ENCODE data around the gene NDUFS5. TPM values are rescaled to one million over a fixed set of nuclear protein-coding genes. Genes with fewer than 3 reads are reported as not detected.

Gene NDUFS5
- total RNA-seq, 1 donor from 2014 or later: 212 TPM

DNA sequence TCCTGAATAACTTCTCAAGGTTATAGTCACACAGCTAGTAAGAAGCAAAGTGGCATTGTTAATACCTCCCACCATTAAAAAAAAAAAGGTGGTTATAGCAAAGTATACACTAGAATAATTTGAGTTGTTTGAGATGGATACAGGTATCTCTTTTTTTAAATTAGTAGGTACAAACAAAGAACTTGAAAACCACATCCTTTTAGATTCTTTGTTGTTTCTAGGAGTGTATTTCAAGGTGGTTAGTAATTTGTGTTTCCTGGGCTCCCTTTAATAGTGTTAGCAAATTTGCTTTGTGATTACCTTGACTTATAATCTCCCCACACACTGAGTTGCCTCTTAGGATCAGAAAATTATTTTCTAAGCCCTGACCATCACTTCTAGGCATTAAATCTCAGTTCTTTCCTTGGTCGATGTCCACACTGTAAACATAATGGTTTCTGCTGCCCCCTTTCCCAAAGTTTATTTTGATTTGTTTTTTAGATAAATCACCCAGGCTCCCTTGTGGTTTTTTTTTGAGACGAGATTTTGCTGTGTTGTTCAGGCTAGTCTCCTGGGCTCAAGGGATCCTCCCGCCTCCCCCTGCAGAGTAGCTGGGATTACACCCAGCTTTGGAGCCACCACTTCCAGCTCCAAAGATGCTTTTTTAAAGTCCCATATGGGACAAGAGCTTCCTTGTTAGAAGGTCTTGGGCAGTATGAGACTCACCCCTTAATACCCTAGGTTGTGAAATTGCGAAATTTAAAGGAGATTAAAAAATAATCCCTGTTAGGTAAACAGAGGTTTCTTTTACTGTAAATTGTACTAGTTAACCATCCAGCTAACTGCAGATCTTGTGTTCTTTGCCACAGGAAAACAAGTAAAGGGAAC lies 28.9 kb upstream of the NDUFS5 start:
- no peak for DNase-seq (ENCODE audit: extremely low spot score, unreplicated experiment)
- no peaks in the 10 kb centered on the region for H3K27me3 Mint-ChIP-seq
- H3K4me1 Mint-ChIP-seq (ENCODE audit: unreplicated experiment): peaks cover 31% of the 10 kb centered on the region
- peak overlapping the region; percentile 13 for H3K4me3 Mint-ChIP-seq
- TF ChIP-seq, protein P1, sequence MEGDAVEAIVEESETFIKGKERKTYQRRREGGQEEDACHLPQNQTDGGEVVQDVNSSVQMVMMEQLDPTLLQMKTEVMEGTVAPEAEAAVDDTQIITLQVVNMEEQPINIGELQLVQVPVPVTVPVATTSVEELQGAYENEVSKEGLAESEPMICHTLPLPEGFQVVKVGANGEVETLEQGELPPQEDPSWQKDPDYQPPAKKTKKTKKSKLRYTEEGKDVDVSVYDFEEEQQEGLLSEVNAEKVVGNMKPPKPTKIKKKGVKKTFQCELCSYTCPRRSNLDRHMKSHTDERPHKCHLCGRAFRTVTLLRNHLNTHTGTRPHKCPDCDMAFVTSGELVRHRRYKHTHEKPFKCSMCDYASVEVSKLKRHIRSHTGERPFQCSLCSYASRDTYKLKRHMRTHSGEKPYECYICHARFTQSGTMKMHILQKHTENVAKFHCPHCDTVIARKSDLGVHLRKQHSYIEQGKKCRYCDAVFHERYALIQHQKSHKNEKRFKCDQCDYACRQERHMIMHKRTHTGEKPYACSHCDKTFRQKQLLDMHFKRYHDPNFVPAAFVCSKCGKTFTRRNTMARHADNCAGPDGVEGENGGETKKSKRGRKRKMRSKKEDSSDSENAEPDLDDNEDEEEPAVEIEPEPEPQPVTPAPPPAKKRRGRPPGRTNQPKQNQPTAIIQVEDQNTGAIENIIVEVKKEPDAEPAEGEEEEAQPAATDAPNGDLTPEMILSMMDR (conservative IDR thresholded peaks at IDR 0.05): no peak
- peaks cover 44% of the 10 kb centered on the region for H3K36me3 Mint-ChIP-seq
- peak overlapping the region; percentile 16 for H3K27ac Mint-ChIP-seq
- H3K9me3 Mint-ChIP-seq: no peaks in the 10 kb centered on the region

DNA sequence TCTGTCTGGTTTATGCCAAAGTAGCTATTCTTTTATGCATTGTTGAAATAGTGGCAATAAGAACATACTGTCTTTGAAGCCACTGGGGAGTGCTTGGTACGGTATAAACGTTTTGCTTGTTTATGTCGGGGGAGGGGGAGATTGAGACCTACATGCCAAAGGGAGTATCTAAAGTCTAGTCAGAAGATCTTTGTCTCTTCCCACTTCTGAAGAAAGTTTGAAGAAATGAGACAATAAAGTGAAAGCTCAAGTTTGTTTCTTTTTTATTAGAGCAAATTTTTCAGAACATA lies 28.3 kb upstream of the NDUFS5 start:
- no peaks in the 10 kb centered on the region for H3K27me3 Mint-ChIP-seq
- DNase-seq (ENCODE audit: extremely low spot score, unreplicated experiment): no peak
- H3K27ac Mint-ChIP-seq: no peak overlapping the region

DNA sequence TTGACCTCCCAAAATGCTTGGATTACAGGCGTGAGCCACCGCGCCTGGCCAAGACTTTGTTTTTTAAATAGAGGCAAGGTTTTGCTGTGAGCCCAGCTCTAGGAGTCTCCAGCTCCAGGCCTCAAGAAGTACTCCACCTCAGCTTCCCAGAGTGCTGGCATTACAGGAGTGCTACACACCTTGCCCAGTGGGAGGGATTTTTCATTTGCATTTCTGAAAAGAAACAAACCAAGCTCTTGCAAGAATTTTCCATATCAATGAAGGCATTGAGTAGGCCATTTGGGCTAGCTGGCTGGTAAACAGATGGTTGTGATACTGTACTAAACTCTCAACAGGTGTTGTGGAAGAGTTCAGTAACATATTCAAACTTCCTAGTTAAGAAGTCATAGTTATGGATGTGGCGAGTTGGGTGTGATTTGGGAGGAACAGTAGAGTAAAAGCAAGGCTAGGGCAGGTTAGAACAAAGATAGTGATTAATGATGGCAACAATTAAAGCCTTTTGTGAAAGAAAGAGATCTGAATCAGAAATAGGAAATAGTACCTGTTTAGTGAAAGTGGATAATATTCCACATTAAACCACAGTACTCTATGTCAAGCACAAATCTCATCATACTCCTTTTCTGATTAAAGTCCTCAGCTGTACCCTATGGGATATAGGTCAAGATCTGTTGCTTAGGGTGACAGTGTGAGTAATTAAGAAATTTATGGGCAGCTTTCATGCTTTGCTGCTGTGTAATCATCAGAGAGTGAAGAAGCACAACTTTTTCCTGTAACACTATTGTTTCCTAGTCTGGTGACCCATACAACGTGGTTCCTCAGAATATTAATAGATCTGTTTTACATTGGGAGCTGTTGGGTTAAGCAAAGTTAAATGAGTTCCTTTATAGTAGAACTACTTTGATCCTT lies 24.4 kb upstream of the NDUFS5 start:
- Mint-ChIP-seq H3K4me3 (no peak overlapping the region), H3K4me1 (ENCODE audit: unreplicated experiment) (peaks cover 12% of the 10 kb centered on the region), H3K27me3 (no peaks in the 10 kb centered on the region), H3K36me3 (peaks cover 46% of the 10 kb centered on the region), H3K27ac (peak overlapping the region; percentile 52), H3K9me3 (no peaks in the 10 kb centered on the region)
- DNase-seq (ENCODE audit: extremely low spot score, unreplicated experiment): no peak
- TF ChIP-seq, protein P1 (conservative IDR thresholded peaks at IDR 0.05): no peak

More for the DNA sequence above, 28.3 kb upstream of the NDUFS5 start:
- H3K4me3 Mint-ChIP-seq: no peak overlapping the region
- peaks cover 42% of the 10 kb centered on the region for H3K36me3 Mint-ChIP-seq
- TF ChIP-seq, protein P1 (conservative IDR thresholded peaks at IDR 0.05): no peak
- peaks cover 25% of the 10 kb centered on the region for H3K4me1 Mint-ChIP-seq (ENCODE audit: unreplicated experiment)
- H3K9me3 Mint-ChIP-seq: no peaks in the 10 kb centered on the region

DNA sequence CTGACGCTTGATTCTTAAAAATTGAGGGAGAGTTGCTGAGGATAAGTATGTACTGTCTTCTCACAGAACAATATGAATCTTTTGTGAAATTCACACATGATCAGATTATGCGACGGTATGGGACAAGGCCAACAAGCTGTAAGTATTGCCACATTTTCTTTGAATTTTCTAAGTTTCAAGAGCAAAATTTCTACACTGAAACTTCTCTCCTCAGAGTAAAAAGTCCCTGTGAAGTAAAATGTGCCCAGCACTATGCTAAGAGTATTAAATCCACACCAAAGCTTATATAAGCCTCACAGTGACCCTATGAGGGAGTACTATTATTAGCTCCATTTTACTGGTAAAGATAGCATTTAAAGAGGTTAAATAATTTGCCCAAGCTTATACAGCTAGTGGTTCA lies 22.9 kb upstream of the NDUFS5 start:
- Mint-ChIP-seq H3K9me3 (no peaks in the 10 kb centered on the region), H3K36me3 (peaks cover 44% of the 10 kb centered on the region), H3K4me1 (ENCODE audit: unreplicated experiment) (no peaks in the 10 kb centered on the region), H3K27me3 (no peaks in the 10 kb centered on the region), H3K4me3 (no peak overlapping the region), H3K27ac (no peak overlapping the region)
- DNase-seq (ENCODE audit: extremely low spot score, unreplicated experiment): no peak
- TF ChIP-seq, protein P1 (conservative IDR thresholded peaks at IDR 0.05): no peak

DNA sequence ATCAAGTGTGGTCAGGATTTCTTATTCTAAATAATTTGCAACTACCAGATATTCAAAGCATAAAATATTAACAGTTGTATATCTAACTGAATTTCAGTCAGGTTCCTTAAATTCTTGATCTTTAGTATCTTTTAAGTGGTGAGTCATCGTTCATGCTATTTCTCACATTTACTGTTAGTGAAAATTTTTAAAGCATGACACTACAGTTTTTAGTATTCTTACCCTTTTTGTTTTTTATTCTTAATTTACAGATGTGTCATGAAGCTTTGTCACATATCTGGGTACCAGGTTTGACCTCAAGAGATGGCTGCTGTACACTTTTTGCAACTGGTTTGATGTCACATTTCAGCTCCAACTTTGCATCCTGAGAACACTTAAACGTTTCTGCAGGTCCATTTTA lies 22.4 kb upstream of the NDUFS5 start:
- Mint-ChIP-seq H3K36me3 (peaks cover 47% of the 10 kb centered on the region), H3K27ac (no peak overlapping the region), H3K9me3 (no peaks in the 10 kb centered on the region), H3K27me3 (no peaks in the 10 kb centered on the region), H3K4me1 (ENCODE audit: unreplicated experiment) (no peaks in the 10 kb centered on the region), H3K4me3 (no peak overlapping the region)
- TF ChIP-seq, protein P1 (conservative IDR thresholded peaks at IDR 0.05): no peak
- no peak for DNase-seq (ENCODE audit: extremely low spot score, unreplicated experiment)
